HepG2 (cell line): ENCODE measurements around the gene NEAT1. TPM values are rescaled to one million over a fixed set of nuclear protein-coding genes. Genes with fewer than 3 reads are reported as not detected.

Experiments
- CBFB ChIP-seq: sonication (generic); formaldehyde crosslinking; IDR thresholded peaks from 2 replicates; pipeline ENCODE4 v1.4.0; 2020; ENCODE audit warnings: missing genetic modification reagents
- GTF2F1 ChIP-seq: fragments of 150-350 bp; IDR thresholded peaks from 2 replicates; pipeline ENCODE4 v1.6.1; 2014; ENCODE audit warnings: low read length
- HMGXB4 ChIP-seq, 2 experiments: sonication (generic) in 1 of 2; formaldehyde crosslinking in 1 of 2; IDR thresholded peaks; 2 replicates each; pipeline versions ENCODE4 v1.4.0 to v1.6.1; 2018 to 2020; ENCODE audit warnings: missing genetic modification reagents in 2 of 2, borderline replicate concordance in 1 of 2, low read depth in 1 of 2, mild to moderate bottlenecking in 1 of 2, missing biosample characterization in 1 of 2
- HNRNPL ChIP-seq: fragments of 200-400 bp; formaldehyde crosslinking; IDR thresholded peaks from 2 replicates; pipeline ENCODE4 v1.6.1; 2017; ENCODE audit warnings: mild to moderate bottlenecking, low read depth, low read length
- HOXA9 ChIP-seq: sonication (generic); formaldehyde crosslinking; IDR thresholded peaks from 2 replicates; pipeline ENCODE4 v1.8.1; 2022; ENCODE audit warnings: missing genetic modification reagents, mild to moderate bottlenecking, moderate library complexity, borderline replicate concordance
- JUNB ChIP-seq: sonication (generic); formaldehyde crosslinking; IDR thresholded peaks from 2 replicates; pipeline ENCODE4 v1.8.0; 2022; ENCODE audit warnings: missing genetic modification reagents, mild to moderate bottlenecking, borderline replicate concordance
- NCOA2 ChIP-seq: sonication (generic); formaldehyde crosslinking; IDR thresholded peaks from 2 replicates; pipeline ENCODE4 v1.8.0; 2022; ENCODE audit warnings: inconsistent platforms
- PBX2 ChIP-seq: IDR thresholded peaks from 2 replicates; pipeline ENCODE4 v1.6.1; 2016; ENCODE audit warnings: control low read depth
- RAD21 ChIP-seq: fragments of 450-650 bp; formaldehyde crosslinking; IDR thresholded peaks from 2 replicates; pipeline ENCODE4 v1.5.0; 2020; ENCODE audit warnings: mild to moderate bottlenecking
- RBM39 ChIP-seq: fragments of 200-400 bp; formaldehyde crosslinking; IDR thresholded peaks from one replicate; pipeline ENCODE4 v1.6.1; 2018; ENCODE audit warnings: antibody characterized with exemption, mild to moderate bottlenecking, low read depth, low read length; ENCODE audit not compliant: poor library complexity, severe bottlenecking
- SKI ChIP-seq: fragments of 450-650 bp; IDR thresholded peaks from one replicate; pipeline ENCODE4 v1.6.1; 2018; ENCODE audit warnings: mild to moderate bottlenecking; ENCODE audit not compliant: partially characterized antibody
- SRF ChIP-seq: IDR thresholded peaks from 2 replicates; pipeline ENCODE4 v1.6.1; 2011; ENCODE audit warnings: mild to moderate bottlenecking, low read depth, low read length, moderate library complexity
- TFDP1 ChIP-seq: IDR thresholded peaks from 2 replicates; pipeline ENCODE4 v1.6.1; 2016; ENCODE audit warnings: missing compliant biosample characterization, missing genetic modification reagents, borderline replicate concordance
- ZNF24 ChIP-seq: fragments of 450-650 bp; IDR thresholded peaks from 2 replicates; pipeline ENCODE4 v1.6.1; 2017; ENCODE audit warnings: antibody characterized with exemption, mild to moderate bottlenecking
- ZNF30 ChIP-seq: sonication (generic); formaldehyde crosslinking; IDR thresholded peaks from 2 replicates; pipeline ENCODE4 v1.5.0; 2020; ENCODE audit warnings: mild to moderate bottlenecking, missing genetic modification reagents
- ZNF709 ChIP-seq: sonication (generic); formaldehyde crosslinking; IDR thresholded peaks from 2 replicates; pipeline ENCODE4 v1.5.0; 2020; ENCODE audit warnings: mild to moderate bottlenecking, missing genetic modification reagents
- ZNF720 ChIP-seq: sonication (generic); formaldehyde crosslinking; IDR thresholded peaks from 2 replicates; pipeline ENCODE4 v1.4.0; 2020; ENCODE audit warnings: missing genetic modification reagents
- polyA plus RNA-seq, 8 experiments: library from polyadenylated mRNA; depleted of rRNA in 3 of 8; stranded (reverse) in 7 of 8; unstranded in 1 of 8; fragments of >200 nt; fragmentation: Illumina TruSeq in 4 of 8; extraction: Trizol in 4 of 8; gene quantifications; 2 replicates each; pipeline versions ENCODE4 v1.2.1 to v1.2.3, GENCODE V29; 2011 to 2016; ENCODE audit warnings: low read depth in 4 of 8, missing spikeins in 1 of 8, mixed read lengths in 1 of 8; ENCODE audit not compliant: insufficient read depth in 1 of 8
- total RNA-seq, 5 experiments: library from RNA; depleted of rRNA; stranded (reverse); fragments of >200 nt; fragmentation: Illumina TruSeq; extraction: Trizol; gene quantifications; 2 replicates each; pipeline ENCODE4 v1.2.3, GENCODE V29; 2016; ENCODE audit warnings: low read depth in 1 of 5
- TF ChIP-seq, protein P1 (sequence below): sonication (generic); formaldehyde crosslinking; IDR thresholded peaks from 2 replicates; pipeline ENCODE4; 2020; ENCODE audit warnings: missing genetic modification reagents, mild to moderate bottlenecking, borderline replicate concordance
- TF ChIP-seq, protein P2 (sequence below): sonication (generic); formaldehyde crosslinking; IDR thresholded peaks from 2 replicates; pipeline ENCODE4 v1.4.0; 2020; ENCODE audit warnings: mild to moderate bottlenecking, missing genetic modification reagents

NEAT1 gene
- total and polyA plus RNA-seq, 2 of the 13 experiments (the other 11 are each of a cell fraction or from before 2014, with no cell fraction given): 20.5 to 41.2 TPM

DNA sequence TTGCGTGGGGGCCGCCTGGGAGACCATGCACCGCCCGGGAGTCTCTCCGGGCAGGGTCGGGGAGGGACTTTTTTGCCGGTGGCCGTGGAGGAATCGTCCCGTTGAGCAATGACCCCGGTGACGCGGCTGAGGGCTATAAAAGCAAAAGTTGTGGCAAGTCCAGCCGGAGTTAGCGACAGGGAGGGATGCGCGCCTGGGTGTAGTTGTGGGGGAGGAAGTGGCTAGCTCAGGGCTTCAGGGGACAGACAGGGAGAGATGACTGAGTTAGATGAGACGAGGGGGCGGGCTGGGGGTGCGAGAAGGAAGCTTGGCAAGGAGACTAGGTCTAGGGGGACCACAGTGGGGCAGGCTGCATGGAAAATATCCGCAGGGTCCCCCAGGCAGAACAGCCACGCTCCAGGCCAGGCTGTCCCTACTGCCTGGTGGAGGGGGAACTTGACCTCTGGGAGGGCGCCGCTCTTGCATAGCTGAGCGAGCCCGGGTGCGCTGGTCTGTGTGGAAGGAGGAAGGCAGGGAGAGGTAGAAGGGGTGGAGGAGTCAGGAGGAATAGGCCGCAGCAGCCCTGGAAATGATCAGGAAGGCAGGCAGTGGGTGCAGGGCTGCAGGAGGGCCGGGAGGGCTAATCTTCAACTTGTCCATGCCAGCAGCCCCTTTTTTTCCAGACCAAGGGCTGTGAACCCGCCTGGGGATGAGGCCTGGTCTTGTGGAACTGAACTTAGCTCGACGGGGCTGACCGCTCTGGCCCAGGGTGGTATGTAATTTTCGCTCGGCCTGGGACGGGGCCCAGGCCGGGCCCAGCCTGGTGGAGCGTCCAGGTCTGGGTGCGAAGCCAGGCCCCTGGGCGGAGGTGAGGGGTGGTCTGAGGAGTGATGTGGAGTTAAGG lies at the start of gene NEAT1 (continued):
- TF ChIP-seq ZNF709 (CRISPR knock-in tag): no peak; the same call in 1 of the 2 replicates
- TF ChIP-seq, protein P1, sequence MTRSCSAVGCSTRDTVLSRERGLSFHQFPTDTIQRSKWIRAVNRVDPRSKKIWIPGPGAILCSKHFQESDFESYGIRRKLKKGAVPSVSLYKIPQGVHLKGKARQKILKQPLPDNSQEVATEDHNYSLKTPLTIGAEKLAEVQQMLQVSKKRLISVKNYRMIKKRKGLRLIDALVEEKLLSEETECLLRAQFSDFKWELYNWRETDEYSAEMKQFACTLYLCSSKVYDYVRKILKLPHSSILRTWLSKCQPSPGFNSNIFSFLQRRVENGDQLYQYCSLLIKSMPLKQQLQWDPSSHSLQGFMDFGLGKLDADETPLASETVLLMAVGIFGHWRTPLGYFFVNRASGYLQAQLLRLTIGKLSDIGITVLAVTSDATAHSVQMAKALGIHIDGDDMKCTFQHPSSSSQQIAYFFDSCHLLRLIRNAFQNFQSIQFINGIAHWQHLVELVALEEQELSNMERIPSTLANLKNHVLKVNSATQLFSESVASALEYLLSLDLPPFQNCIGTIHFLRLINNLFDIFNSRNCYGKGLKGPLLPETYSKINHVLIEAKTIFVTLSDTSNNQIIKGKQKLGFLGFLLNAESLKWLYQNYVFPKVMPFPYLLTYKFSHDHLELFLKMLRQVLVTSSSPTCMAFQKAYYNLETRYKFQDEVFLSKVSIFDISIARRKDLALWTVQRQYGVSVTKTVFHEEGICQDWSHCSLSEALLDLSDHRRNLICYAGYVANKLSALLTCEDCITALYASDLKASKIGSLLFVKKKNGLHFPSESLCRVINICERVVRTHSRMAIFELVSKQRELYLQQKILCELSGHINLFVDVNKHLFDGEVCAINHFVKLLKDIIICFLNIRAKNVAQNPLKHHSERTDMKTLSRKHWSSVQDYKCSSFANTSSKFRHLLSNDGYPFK (CRISPR knock-in tag): no peak
- TF ChIP-seq RBM39: peak; percentile 100
- TF ChIP-seq NCOA2 (CRISPR knock-in tag): peak; percentile 70
- TF ChIP-seq ZNF24: peak; percentile 68; the same call in 1 of the 2 replicates
- no peak for TF ChIP-seq PBX2 (CRISPR knock-in tag)
- TF ChIP-seq SKI: peak; percentile 91
- TF ChIP-seq JUNB: peak; percentile 78; the same call in 1 of the 2 replicates
- TF ChIP-seq, protein P2, sequence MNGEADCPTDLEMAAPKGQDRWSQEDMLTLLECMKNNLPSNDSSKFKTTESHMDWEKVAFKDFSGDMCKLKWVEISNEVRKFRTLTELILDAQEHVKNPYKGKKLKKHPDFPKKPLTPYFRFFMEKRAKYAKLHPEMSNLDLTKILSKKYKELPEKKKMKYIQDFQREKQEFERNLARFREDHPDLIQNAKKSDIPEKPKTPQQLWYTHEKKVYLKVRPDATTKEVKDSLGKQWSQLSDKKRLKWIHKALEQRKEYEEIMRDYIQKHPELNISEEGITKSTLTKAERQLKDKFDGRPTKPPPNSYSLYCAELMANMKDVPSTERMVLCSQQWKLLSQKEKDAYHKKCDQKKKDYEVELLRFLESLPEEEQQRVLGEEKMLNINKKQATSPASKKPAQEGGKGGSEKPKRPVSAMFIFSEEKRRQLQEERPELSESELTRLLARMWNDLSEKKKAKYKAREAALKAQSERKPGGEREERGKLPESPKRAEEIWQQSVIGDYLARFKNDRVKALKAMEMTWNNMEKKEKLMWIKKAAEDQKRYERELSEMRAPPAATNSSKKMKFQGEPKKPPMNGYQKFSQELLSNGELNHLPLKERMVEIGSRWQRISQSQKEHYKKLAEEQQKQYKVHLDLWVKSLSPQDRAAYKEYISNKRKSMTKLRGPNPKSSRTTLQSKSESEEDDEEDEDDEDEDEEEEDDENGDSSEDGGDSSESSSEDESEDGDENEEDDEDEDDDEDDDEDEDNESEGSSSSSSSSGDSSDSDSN: peak; percentile 87
- peak; percentile 22; the same call in 1 of the 2 replicates for TF ChIP-seq TFDP1 (CRISPR knock-in tag)
- peak in 1 of 2 experiments; percentile 79; a peak in 2 of 4 replicates for TF ChIP-seq HMGXB4 (CRISPR knock-in tag; IDR thresholded peaks at IDR 0.05; ENCODE audit: borderline replicate concordance in 1 of 2, low read depth in 1 of 2)
- TF ChIP-seq ZNF30 (CRISPR knock-in tag): 0 out of 2 replicates have a peak, but pooled peaks have one; percentile 79
- peak; percentile 78 for TF ChIP-seq CBFB (CRISPR knock-in tag)
- peak; percentile 83; the same call in 1 of the 2 replicates for TF ChIP-seq ZNF720 (CRISPR knock-in tag)
- TF ChIP-seq SRF: no peak
- TF ChIP-seq HOXA9 (CRISPR knock-in tag): 0 out of 2 replicates have a peak, but pooled peaks have one; percentile 31
- peak; percentile 94 for TF ChIP-seq RAD21 (CRISPR knock-in tag)
- TF ChIP-seq GTF2F1: peak; percentile 99
- TF ChIP-seq HNRNPL: peak; percentile 95
